ENCODE results near the gene PHACTR3.

PHACTR3 gene

DNA sequence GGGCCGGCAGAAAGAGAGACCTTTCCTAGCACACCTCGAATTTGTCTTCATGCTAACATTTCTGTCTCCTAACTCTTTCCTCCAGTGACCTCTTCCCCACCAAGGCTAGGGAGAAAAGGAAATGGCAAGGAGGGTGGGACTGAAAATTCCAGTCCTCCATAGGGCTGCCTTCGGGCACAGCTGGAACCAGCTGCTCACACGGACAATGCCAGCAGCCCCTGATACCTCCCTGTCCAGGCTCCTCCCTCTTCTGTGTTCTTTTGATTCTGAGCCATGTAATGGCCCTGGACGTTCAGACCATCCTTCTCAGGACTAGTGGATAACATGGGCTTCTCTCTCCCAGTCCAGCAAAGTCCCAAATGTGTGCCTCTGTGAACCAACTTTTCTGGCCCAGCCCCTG, 29.1 kb upstream of the PHACTR3 start:
- no peak for DNase-seq

- DNase-seq, result no peak
Observed at GRCh38 chr20:59575653-59576052, 28.7 kb upstream of the PHACTR3 start.

- DNase-seq, result no peak
Observed at GRCh38 chr20:59576216-59576953, 28.0 kb upstream of the PHACTR3 start.

DNA sequence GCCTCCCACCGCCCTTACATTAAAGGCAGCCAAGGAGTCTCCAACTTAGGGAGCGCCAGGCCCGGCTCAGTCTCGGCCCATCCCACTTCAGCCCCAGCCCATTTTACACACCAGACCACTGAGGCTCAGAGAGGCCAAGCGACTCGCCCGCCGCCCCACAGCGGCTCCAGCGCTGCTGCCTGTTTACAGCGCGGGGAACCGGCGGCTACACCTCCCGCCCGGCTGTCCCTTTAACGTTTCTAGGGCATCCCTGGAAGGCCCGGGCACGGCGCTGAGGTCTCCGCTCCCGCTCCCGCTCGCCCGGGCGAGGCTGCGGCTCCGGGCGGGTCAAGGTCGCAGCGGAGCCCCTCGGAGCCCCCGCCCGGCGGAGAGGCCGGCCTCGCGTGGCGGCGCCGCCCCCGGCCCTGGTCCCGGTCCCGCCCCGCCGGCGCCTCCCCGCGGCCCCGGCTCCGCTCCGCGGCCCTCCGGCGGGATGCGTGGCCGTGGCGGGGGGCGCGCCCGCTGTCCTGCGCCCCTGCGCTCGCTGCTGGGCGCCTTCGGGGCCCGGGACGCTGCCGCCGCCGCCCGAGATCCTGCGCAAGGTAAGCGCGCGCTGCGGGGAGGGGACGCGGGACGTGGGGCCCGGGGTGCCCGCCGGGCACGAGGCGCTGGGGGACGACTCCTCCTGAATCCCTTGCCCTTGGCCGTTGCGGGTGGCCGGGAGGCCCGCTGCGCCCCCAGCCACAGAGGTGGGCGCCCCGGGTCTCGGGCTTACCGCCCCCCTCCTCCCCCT, 27.1 kb upstream of the PHACTR3 start:
- DNase-seq, result no peak

DNA sequence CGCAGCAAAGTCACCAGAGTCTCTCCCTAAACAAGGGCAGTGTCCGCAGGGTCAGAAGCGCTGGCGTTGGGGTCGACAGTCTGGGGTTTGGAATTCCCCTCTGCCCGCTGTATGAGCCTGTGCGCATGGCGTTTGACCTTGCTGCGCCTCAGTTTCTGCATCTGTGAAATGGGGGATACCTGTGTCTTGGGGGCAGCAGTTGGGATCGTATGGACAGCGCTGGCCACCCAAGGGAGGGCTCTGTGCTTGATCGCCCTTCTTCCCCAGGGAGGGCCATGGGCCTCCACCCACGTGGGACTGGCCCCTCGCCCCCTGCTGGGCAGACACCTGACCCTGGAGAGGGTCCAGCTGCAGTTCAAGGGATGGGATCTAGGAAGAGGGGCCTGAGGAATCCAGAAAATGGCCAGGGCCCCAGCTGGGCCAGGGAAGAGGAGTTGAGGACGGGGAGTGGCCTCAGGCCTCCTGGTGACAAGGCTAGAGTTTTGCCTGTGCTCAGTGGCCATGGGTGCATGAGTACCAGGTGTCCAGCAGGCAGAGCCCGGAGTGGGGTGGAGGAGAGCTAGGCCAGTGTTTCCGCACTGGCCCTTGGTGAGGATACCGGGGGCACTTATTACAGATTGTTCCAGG, 26.4 kb upstream of the PHACTR3 start:
- no peak for DNase-seq

- DNase-seq, result no peak
Observed at GRCh38 chr20:59578436-59579403, 25.6 kb upstream of the PHACTR3 start.

DNA sequence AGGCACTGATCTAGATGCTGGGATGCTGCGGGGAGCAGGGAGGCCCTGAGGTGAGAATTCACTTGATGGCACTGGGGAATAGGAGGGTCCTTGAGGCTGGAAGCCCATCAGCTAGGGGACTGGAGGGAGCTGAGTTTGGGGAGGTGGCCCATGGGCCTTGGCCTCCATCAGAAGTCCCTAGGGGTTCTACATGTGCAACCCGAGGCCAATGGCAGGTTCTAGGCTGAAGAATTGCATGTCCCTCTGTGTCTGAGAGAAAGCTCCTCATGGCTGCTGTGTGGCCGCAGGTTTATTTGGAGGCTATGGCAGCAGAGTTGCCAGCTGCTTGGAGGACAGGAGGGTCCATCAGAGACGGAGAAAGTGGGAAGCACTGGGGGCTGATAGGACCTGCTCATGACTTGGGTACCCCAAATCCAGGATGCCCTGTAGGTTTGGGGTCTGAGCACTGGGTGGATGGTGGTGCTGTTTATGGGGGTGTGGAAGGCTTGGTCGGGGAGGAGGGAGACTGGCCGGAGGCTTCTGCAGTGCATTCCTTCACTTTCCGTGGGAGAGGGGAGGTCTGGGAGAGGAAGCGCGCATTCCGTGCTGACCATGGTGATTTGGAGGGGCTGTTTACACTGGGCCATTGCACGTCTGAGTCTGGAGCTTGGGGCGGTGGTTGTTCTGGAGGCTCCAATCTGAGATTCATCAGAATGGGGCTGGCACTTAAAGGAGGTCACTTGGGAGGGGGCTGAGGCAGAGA, 24.8 kb upstream of the PHACTR3 start:
- DNase-seq, result no peak

DNA sequence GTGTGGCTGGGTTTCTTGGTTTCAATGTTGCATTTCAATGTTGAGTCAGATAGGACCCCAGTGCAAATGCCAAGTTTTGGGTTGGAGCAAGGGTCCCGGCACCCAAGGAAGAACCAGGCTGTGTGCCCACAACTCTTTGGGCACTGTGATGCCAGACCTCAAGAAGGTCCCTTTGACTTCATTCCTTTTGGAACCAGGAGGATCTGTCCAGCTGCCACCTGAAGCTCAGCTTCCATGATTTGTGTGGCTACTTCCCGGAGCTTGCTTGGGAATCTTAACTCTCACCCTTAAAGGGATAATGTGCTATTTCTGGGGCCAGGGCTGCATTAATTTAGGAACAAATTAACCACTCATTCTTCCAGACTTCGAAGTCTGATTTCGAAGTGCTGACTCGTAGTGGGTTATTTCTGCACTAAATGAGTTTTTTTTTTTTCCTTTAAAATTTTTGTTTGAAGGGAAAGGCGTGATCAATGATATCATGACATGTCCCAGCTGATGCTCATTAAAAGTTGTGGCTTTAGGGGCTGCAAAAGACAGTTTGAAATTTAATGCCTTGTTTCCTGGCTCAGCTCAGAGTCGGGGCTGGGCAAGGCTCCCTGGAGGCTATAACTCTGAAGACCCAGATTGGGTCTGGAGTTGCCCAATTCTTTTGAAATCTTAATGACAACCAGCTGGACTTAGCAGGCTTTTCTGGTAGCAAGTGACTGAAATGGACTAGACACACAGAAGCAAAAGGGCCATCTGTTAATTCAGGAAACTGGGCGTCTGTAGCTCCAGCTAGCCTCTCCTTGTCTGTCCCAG, 24.0 kb upstream of the PHACTR3 start:
- DNase-seq, result no peak

- no peak for DNase-seq
Observed at GRCh38 chr20:59580991-59581401, 23.3 kb upstream of the PHACTR3 start.

DNA sequence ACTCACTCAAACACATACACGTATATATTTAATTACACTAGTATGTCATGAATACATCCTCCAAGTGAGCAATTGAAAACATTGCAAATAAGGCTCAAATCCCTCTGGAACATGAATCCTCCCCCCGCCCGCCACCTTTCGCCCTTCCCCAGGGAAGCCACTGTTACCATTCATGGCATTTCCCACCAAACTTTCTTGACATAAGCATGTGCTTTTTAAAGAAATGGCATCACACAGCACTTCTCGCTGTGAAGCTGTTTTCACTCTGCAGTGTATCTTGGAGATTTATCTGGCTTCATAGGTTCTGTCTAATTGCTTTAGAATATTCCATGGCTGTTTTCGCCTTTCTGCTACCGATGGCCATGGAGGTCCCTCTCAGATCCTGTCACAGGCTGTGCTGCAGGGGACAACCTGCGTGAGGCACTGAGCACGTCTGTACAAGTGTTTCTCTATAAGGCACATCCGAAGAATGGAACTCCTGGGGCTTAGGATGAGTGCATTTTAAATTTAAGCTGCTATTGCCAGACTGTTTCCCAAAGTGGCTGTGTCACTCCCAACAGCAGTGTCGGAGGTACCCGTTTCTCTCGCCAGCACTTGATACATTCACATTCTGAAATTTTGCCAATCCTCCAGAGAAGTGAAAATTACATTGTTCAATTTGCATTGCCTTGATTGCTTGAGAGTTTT, 22.2 kb upstream of the PHACTR3 start:
- no peak for DNase-seq

DNA sequence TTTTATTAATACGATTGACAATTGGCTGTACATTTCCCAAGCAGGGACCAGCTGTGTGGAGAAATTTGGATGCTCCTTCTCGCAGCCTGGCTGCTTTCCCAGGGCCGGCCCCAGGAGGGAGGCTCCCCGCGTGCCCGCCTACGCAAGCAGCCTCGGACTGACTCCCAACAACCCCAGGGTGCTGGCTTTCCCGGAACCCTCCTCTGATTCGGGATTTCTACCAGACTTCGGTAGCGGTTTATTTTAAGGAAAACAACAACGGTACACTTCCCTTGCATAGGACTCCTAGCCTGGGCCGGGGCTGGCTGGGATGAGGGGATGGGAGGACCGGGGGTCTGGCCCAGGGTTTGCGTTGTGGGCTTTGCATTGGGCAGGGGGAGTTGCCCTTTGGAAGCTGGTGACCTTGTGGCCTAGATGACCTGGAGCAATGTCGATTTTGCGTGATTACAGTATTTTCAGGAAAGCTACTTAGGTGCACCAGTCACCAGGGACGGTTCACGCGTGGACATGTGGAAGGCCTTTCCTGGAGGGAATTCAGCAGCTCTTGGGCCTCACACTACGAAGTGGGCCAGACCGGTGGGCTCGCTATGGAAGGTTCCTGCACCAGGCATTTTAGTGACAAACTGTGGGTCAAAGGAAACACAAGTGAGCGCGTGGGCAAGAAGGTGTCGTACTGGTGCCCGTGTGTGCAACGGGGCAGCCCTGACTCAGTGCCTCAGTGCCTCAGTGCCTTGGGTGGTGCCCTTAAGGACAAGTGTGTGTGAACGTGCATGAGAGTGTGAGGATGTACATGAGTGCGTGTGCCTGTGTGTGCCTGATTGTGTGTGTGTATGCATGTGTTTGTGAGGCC, 20.7 kb upstream of the PHACTR3 start:
- no peak for DNase-seq

- DNase-seq, result no peak
Observed at GRCh38 chr20:59584278-59584925, 19.9 kb upstream of the PHACTR3 start.

DNA sequence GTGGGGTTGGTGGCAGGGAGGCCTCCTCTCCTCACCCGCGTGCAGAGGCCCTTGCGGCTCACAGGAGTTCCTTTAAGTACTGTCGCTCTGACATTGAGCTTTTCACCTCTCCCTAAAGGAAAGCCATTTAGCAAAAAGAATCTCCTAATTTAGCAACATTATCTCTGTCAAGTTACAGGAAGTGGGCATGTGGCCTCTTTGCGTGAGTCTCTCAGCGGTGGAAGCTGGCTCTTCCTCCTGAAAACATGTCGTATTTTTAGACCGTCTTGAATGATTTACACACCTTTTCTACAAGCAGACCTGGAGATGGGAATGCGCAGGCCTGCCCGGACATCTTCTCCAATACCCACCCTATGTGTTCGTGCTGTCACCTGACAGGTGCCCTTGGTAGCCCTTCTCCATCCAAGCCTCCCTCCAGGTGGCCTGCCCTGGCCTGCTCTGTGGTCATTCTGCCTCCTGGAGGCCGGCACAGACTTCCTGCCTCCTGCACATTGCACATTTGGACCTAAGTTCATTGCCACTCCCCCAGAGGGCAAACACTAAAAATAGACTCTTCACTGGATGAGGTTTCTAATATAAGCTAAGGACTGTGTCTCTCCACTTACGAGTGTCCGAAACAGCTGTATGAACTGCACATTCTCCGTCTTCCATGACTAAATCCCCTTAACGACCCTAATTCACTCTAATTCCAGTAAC, 18.5 kb upstream of the PHACTR3 start:
- no peak for DNase-seq

DNA sequence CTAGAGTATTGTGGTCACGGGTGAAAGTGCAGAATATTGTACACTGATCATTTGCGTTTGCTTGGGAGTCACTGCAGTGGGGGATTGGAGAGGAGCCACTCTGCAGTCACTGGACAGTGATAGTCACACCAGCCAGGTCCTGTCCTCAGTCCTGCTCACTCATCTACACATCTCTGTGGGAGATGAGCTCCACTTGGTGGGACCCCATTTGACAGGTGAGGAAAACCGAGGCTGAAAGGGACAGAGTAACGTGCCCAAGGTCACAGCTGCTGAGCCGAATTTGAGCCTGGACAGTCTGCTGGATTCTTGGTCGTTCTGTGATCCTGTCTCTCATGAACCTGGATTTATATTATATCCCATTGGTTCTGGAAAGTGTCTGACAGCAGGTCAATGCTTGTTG, 17.7 kb upstream of the PHACTR3 start:
- no peak for DNase-seq

DNA sequence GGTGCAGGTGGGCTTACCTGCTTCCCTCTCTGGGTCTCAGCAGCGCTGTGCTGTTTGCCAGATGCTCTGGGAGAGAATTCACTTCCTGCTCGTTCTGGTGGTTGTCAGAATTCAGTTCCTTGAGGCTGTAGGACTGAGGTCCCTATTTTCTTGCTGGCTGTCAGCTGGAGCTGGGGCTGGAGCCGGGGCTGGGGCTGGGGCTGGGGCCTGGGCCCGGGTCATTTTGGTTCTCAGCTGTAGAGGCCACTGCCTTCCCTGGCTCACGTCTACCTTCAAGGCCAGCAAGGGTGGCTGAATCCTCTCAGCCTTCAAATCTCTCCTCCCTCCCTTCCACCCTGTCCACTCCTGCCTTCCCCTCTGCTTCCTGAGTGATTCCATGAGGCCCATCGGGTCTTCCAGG, 16.8 kb upstream of the PHACTR3 start:
- no peak for DNase-seq

- no peak for DNase-seq
Observed at GRCh38 chr20:59588236-59588855, 16.0 kb upstream of the PHACTR3 start.

DNA sequence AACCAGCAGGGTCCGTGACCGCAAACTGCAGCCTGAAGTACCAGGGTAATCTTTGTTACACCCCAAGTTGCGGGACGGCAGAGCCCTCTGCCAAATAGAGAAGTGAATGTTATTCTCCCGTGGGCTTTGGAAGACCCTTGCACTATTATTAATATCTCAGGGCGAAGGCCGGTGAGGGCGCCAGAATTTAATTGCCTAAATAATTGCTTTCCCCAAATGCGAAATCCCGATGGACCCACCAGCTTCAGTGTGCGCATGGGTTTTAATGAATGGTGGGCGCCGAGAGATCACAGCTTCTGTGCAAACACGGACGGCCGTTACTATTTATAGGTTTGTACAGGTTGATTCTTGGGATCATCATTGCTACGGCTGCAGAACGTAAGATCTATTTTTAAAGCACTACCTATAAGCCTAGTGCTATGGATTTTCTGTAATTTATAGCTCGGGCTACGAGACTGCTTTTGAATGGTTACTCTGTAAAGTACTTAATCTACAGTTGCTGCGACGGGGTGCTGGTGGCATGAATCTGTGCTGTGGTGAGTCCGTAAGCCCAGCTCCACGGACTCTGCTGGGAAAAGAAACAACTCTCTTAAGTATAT, 15.2 kb upstream of the PHACTR3 start:
- no peak for DNase-seq

DNA sequence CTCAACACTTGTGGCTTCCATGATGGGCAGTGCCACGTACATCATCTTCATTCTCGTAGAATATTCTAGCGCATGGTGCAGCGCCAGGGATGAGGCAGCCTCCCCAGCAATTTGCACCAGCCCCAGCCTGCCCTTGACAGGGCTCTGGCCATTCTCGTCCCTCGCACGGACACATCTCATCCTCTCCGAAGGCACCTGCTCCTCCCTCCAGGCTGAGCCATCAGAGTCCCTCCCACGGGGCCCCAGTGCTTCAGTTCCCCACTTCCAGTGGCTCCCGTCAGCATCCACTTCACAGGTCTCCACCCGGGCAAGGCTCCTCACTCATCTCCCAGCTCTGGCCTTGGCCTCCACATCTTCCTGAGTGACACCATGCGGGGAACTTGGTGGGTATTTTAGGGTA, 13.3 kb upstream of the PHACTR3 start:
- DNase-seq, result no peak

Measured in NCI-H1436 (cell line).